NCI-H510A (cell line): ENCODE results near the gene PTDSS2.

Experiments used
- DNase-seq: peaks from one replicate; lab custom pipeline; 2025; lab: John Stamatoyannopoulos, UW

The PTDSS2 gene

DNA sequence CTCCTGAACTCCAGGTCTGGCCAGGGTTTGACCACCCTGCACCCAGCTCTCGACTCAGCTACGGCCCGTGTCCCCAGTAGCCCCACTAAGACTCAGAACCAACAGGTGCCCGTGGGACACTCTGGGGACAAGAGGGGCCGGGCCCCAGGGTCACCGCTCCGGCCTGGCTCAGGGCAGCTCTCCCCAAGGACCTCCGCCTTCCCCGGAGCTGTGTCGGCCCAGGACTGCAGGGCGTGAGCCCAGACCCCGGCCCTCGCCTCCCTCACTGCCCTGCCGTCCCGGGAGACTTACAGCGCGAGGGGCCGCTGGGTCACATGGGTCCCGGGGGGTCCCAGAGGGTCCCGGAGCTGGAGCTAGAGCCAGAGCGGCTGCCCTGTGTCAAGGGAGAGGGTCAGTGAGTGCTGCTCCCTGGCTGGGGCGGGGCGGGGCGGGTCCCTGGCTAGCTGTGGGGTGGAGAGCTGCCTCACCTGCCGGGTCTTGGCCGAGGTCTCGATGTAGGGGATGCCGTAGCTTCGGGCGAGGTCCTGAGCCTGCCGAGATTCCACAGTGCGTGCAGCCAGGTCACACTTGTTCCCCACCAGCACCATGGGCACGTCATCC is 83.0 kb downstream of the PTDSS2 start:
- no peak for DNase-seq

DNA sequence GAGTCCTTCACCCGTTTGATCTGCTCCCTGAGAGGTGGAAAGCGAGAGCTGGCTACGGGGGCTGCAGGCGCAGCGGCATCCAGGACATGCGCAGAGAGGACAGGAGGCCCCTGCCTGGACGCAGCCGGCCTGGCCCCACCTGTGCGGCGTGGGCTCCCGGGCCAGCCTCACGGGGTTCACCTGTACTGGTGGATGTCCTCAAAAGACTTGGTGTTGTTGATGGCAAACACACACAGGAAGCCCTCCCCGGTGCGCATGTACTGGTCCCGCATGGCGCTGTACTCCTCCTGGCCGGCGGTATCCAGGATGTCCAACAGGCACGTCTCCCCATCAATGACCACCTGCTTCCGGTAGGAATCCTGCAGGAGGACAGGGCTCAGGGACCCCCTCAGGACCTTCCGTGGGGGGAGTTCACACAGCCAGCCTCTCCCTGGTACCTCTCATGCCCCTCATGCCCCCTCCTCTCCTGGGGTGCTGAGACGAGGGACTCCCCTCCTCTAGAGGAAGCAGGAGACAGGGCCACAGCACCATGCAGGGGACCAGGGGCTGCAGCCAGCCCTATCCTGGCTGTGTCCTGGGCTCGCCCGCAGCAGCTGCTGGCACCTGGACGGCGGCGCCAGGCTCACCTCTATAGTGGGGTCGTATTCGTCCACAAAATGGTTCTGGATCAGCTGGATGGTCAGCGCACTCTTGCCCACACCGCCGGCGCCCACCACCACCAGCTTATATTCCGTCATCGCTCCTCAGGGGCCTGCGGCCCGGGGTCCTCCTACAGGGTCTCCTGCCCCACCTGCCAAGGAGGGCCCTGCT is 83.7 kb downstream of the PTDSS2 start:
- no peak for DNase-seq

DNA sequence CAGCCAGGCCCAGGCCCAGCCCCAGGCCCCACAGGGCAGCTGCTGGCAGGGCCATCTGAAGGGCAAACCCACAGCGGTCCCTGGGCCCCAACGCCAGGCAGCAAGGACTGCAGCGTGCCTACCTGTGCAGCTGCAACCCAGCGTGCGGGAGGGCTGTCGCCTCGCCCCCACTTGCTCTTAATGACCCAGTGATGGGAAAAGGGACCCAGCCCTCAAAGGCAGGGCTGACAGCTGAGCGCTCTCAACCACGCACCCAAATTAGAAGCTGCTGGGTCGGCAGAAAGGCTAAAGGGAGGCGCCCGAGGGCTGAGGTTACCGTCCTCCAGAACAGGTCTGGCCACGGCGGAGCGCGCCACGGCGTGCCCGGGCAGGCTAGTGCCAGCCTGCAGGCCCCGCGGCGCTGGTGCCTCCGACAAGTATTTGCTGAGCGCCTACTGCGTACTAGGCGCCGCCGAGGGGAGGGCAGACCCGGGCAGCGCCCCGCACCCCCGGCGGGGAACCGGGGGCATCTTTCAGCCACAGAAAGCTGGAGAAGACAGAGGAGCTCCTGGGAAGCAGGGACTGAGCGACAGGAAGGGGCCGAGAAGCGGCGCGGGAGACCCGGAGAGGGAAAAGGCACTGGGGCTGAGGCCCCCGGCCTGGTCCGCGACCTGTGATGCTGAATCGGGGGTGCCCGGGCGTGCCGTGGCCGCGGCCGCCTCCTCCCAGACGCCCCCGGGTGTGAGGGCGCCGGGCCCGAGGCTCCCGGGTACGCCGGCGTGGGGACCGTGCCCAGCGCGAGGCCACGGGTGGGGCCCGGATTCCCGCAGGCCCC is 84.5 kb downstream of the PTDSS2 start:
- DNase-seq = peak; percentile 48

DNA sequence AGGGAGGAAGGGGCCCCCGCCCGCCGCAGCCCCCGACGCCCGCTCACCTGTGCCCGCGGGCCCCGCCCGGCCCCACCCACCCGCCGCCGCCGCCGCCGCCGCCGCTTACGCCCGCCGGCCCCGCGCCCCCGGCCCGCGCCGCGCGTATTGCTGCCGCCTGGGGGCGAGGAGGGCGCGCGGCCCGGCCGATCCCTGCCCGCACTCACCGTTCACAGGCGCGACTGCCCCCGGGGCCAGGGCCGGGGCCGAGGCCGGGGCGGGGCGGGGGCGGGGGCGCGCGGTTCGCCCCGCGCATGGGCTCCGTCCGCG is 85.1 kb downstream of the PTDSS2 start:
- DNase-seq = no peak

DNA sequence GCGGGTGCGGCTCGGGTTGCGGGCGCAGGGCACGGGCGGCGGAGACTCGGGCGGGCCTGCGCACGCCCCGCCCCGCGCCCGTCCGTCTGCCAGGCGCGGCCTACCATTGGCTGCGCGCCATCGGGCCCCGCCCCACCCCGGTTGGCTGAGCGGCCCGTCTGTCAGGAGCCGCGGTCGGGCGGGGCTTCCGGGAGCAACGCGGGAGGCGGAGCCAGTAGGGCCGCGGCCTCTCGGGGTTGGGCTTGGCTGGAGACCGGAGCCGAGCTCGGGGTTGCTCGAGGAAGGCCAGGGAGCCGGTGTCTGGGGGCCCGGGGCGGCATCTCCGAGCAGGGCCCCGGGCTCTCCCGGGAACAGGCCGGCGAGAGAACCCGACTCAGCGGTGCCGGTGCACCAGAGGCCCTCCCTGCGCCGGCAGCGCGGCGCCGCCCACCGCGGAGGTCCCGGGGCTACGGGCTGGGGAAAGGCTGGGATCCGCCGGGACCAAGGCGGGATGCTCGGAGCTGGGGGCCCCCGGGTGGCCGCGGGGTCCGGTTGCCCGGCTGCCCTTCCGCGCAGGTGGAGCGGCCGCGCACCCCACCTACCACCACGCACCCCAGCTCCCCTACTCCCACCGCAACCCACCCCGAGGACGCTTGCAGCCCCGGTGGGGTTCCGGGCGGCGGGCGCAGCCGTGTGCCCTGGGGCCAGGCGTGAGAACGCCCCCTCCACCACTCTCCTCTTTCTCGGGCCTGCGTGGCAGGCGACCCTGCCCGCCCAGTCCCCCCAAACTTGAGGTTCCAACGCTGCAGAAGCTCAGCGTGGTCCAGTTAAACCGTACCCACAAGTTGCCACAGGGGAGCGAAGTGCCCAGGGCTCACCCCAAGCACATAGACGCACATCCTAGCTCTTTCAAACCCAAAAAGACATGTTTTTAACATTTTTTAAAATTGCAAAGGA is 85.7 kb downstream of the PTDSS2 start, which contains the start of gene HRAS:
TSS of gene HRAS (minus strand) at position 58 of the 936 bp plus-strand sequence.
- DNase-seq = peak; percentile 72

DNA sequence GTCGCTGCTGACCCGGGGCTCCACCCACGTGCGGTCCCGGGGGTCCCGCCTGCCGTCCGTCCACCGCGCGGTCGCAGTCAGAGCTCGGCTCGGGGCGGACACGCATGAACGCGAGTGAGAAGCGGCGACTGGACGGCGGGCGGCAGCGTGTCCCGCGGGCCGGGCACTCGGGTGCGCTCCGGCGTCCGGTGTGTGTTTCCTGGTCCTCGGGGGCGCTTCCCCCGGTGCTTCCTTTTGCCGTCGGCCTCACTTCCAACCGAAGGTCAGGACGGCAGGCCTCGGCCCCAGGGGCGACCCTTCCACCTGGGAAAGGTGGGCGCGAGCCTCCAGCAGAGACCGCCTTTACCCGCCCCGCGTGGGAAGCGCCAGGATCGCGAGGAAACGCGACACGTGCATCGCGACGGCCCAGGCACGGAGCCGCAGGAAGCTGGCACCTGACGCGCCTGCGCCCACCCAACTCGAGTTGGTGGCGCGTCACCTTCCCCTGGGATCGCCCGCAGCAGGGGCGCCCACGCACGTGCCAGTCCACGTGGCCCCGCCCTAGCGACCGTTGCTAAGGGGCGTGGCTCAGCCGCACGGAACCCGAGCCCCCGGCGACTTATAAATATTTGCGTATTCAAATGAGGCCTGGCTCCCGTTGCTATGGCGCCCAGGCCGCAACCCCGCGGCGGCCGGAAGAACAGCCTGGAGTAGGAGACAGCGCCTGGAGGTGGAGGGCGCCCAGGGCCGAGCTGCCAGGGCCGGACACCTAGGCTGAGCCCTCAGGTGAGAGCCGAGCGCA is 87.0 kb downstream of the PTDSS2 start, which contains the start of gene LRRC56:
TSS of gene LRRC56 (plus strand) at position 687 of the 781 bp plus-strand sequence. CDS start 3,158 bp downstream, outside the sequence.
- peak; percentile 74 for DNase-seq

DNA sequence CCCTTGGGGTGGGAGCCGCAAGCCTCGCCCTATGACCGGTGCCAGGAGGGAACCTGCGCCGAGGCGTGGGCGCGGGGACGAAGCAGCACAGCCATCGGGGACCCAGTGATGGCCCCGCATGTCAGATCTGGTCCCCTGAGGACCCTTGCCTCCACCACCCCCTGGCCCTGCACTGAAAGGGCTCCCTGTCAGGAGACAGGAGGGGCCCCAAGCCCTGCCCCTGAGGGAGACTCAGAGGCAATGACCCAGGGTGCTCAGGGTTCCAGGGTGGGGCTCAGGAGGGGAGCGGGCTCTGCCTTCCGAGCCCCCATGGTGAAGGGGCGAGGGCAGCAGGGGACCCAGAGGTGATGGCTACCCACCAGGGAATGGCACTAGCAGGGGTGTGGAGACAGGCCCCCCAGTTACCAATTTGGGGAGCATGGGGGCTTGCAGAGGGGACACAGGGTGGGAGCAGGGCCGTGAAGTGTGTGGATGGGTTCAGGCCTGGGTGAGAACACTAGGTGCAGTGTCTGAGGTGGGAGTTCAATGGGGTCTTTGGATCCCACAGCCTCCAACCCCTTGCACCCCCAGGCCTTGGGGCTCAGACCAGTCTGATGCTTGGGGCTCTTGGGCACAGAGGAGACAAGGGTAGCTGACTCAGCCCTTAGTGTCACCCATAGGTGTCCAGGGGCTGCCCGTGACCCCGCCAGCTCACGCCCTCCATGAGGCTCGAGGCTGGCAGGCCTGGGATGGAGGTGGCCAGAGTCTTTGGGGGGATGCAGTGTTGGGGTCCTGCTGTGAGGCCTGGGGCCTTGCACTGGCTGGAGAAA is 87.7 kb downstream of the PTDSS2 start:
- DNase-seq = no peak

DNA sequence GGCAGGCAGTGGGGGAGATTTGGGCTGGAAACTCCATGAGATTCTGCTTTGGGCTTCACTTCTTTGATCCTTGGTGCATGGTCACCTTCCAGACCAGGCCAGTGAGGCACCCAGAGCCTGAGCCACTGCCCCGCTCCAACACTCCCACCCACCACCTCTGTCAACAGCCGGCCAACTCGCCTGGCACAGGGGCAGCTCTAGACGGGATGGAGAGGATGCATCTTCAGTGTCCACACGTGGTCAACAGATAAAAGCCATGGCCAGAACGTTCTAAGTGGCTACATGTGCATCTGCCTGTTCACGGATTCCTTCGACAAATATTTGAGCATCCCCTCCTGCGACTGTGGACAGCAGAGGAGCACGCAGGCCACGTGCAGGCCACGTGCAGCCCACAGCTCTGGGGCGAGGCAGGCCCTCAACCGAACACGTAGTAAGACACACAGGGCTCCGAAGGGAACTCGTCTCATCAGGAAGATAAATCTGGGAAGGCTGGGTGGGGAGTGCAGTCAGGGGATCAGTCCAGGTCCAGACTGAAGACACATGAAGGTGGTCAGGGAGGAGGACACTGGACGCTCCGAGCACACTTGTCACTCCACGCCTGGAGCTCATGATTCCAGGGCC is 88.5 kb downstream of the PTDSS2 start:
- DNase-seq = no peak

DNA sequence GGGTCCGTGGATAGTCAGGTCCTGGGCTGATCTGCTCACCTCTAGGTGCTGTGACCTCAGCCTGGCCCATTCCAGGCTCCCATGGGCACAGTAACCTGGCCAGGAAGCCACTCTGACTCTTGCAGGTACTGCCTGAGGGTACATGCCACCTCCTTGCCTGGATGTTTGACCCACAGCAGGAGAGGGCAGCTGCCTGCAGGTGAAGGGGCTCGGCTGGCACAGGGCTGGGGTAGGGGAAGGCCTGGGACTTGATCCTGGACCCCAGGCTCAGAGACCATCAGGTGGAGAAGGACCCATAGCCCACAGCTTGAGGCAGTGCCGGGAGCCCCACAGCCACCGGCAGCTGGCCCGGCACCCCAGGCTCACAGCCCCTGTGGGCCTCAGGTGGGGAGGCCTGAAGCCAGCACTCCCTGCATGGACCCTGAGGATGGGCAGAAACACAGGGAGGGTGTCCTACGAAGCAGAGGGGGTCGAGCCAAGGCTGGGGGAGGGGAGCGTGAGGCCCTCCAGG is 89.9 kb downstream of the PTDSS2 start:
- no peak for DNase-seq
